Cortex of kidney (tissue), 1 donor: ENCODE data around the gene LCLAT1.
"Not testable (repeated sequence)": the region's sequence is repeated elsewhere in the genome, so short reads cannot be mapped to it uniquely, and the experiment has no call there.

ENCODE experiments used
- DNase-seq: peaks from one replicate; lab custom pipeline; 2025; lab: John Stamatoyannopoulos, UW

LCLAT1 gene

DNA sequence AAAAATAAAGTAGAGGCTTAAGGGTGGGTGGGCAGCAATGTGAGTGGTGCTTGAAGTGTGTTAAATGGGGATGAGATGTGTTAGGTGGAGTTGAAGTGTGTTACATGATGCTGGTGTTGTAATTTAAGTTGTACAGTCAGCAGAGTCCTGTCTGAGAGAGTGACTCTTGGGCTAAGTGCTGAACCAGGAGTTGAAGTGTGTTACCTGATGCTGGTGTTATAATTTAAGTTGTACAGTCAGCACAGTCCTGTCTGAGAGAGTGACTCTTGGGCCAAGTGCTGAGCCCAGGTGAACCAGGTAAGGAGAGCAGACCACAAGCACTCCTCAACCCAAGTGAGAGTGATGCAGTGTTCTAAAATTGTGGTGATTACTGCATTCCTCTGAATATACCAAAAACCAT is 40.6 kb downstream of the LCLAT1 start:
- DNase-seq: no peak

DNA sequence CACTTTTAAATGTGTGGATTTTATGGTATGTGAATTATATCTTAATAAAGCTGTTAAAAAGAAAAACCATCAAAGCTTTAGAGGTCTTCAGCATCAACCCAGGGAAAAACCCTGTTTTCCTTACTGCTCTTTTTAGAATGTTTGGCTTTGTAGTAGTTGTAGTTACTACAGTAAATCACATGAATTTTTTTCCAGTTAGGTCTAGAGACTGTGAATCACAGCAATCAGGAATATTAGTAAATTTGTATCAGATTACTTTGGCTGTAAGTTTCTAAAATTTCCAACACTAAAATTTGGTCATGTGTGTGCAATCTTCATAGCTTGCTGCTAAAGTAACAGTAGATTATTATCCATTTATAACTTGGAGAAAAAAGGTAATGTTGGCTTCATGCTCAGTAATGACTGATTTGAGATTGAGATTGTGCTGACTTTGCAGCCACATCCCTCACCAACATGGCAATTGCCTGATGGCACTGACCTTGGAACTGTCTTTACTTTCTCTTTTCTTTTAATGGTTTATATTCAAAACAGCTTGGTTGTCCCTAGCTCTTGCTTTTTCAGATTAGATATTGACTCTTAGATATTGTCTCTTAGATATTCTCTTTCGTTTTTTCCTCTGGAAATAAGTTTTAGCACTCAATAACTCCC is 41.1 kb downstream of the LCLAT1 start:
- no peak for DNase-seq

DNA sequence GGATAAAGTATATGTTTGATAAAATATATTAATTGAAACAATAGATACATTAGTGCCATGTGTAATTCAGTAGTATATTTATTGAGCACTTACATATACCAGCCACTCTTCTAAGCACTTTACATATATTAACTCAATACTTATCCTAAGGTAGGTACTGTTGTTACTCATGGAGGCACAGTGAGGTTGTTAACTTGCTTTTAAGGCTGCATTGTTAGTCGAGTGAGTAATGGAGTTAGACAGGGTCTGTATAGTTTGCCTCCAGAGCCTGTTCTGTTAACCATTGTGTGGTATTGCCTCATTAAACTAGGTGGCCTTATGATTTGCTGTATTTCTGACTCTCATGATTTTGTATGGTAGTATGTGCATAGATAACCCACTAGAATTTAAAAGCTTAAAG is 44.2 kb downstream of the LCLAT1 start:
- no peak for DNase-seq

DNA sequence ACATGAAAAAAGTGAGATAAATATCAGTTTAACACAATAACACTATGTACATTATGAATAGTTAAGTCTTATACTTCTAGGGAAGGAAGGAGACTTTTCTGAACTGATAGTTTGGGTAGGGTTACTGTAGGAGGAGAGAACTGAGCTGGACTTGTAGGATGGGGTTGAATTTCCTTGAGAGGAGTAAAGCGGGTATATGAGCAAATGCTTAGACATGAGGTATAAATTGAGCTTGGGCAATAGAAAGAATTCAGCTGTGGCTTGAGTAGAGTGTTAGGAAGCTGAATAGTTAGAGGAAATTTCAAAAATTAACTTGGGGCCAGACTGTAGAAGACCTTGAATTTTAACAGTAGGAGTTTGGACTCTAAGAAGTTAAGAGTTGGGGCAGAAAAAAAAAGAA is 45.1 kb downstream of the LCLAT1 start:
- DNase-seq: no peak

DNA sequence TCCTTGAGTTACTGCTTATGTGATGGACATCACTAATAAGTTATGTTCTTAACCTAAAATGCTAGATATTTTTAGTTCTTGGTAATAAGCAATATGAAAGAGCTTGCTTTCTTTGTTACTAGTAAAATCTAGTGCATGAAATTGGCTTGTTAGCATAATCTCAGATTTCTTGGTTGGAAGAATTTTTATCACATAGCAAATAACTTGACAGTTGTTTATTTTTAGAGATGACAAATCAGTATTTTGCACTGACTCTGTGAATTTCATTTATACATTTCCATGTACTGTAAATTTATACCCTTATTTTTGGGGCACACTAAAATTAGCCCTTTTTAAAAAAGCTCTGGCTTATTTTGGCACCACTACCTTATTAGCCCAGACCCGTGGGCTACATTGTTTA is 45.6 kb downstream of the LCLAT1 start:
- no peak for DNase-seq

DNA sequence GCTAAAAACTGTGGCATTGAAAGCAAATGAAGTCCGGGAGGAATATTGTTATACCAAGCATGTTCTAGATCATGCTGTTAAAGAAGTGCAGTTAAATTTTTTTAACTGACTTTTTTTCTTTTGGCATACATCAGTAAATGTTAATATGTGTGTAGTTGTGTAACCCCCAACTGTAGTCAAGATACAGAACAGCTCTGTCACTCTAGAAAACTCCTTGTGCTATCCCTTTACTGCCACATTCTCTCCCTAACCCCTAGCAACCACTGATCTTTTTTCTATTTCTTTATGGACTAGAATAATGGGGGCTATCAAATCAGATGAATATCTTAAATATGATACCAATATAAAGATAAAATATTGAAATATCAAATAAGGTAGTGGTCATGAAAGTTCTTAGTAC is 46.4 kb downstream of the LCLAT1 start:
- no peak for DNase-seq

DNA sequence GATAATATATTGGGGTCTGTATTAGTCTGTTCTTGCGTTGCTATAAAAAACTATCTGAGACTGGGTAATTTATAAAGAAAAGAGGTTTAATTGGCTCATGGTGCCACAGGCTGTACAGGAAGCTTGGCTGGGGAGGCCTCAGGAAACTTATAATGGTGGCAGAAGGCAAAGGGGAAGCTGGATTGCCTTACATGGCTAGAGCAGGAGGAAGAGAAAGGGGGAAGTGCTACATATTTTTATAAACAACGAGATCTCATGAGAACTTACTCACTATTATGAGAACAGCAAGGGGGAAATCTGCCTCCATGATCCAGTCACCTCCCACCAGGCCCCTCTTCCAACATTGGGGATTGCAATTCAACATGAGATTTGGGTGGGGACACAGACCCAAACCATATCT is 48.9 kb downstream of the LCLAT1 start:
- not testable (repeated sequence) for DNase-seq

DNA sequence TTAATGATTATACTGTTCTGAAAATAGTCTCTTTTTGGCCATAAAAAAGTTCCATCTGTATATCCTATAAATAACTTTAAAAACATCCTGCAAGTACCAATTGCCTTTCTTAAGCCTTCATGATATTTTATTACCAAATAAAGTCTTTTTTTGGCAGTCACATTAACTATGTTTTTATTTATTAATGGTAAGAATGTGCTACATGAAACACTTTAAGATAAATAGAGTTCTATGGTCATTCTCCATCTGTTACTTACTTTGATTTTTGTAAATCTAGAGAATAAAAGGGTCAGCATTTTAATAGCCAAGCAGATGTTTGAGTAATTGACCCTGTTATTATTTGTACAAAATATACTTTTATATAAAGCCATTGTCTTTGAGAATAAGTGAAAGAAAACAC is 52.6 kb downstream of the LCLAT1 start:
- no peak for DNase-seq

DNA sequence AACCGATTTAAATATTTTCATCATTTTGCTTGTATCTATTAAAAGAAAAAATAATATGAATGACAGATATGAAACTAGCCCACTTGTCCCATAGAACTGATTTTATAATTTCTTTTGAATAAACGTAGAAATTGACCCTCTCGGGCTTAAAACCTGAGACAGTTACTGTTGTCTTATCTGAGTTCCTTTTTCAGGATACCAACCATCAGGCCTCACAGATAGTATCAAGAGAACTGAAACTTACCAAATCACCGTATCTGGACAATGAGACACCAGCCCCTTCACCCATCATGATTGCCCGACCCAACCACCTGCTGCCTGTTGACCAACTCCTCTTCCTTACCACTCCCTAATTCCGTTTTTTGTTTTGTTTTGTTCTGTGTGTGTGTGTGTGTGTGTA is 53.7 kb downstream of the LCLAT1 start:
- DNase-seq: no peak

DNA sequence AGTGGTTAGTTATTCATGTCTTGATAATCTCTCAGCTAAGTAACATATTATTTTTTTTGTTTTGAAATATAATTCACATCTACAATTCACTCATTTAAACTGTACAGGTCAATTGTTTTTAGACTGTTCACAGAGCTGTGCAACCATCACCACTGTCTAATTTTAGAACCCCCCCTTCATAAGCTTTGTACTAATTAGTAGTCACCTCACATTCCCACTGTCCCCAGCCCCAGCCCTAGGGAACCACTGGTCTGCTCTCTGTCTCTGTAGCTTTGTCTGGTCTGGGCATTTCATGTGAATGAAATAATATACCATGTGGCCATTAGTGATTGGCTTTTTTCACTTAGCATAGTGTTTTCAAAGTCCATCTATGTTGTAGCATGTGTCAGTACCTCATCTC is 55.3 kb downstream of the LCLAT1 start:
- no peak for DNase-seq

DNA sequence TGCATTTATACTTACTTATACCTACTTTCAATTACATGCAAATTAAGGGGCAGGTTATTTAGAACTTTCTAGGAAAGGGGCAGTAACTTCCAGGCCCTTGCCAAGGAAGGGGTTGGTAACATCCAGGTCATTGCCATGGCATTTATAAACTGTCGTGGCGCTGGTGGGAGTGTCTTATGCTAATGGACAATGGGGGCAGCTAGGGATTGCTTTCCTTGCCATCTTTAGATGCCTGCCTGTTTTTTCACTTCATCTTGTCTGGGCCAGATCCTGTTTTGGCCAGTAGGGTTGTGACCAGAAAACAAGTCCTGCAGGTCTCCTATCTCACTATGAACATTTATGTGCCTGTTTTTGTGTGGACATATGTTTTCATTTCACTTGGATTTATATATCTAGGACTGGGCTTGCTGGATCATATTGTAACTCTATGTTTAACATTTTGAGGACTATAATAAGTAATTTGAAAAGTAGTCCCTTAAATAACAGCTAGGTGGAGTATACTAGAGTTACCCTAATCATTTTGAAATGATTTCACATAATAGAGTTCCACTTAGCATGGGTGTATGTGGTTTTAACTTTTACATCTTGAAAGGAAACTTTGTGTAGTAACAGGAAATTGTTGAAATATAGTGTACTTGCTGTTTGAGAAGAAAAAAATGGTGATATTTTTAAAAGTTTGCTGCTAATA is 56.1 kb downstream of the LCLAT1 start:
- DNase-seq: no peak

DNA sequence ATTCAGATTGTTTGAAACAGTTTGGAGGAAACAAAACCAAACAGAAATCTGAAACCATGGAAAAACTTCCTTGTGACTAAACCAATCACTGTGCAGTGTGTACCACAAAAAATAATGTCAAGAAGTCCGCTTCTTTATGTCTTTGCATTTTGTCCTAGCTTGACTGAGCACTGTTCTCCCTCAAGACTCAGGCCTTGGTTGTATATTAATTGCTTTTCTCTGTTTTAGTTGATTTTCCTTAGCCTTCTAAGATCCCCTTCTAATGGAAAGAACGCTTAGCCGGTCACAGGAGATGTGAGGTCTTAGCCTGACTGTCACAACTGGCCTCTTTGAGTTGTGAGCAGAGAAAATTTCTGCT is 56.6 kb downstream of the LCLAT1 start:
- DNase-seq: no peak

DNA sequence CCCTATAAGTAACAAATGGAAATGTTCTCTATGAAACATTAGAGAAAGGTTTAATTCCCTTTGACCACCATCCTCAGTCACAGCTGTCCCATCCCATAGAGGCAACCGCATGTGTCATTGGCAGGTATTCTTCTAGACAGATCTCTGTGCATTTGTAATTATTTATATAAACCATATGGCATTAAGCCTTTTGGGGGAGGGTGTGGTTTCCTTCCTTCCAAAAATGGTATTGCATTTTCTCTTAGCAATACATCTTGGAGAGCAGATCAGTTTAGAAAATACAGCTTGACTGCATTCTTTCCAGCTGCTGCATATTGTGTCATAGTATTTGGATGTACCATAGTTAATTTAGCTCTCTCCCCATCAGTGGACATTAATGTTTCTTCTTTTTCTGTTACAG is 57.7 kb downstream of the LCLAT1 start:
- DNase-seq: no peak

DNA sequence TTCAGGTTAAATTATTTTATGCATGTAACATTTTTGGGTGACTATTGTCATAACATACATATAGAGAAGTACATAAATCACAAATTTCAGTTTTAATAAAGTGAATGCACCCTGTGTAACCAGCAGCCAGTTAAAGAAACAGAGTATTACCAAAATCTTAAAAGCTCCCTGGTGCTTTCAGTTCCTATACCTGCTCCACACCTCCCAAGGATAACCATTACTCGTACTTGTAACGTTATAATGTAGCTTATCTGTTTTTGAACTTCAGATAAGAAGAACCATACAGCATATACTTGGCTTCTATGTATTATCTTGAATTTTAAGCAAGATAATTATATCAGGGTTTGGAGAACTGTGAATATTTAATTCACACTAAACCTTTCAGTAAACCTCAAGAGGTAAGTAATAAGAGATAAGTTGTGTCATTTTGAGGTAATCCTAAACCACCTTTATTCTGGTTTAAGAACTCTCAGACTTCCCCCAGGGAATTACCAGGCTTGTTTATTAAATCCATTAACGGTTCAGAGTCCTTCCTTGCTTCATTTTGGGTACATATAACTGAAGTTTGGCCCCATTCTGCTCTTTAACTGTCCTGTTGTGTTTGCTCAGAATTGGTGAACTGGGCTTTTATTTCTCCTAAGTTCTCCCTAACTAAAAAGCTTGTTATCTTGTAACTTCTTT is 58.6 kb downstream of the LCLAT1 start:
- no peak for DNase-seq

DNA sequence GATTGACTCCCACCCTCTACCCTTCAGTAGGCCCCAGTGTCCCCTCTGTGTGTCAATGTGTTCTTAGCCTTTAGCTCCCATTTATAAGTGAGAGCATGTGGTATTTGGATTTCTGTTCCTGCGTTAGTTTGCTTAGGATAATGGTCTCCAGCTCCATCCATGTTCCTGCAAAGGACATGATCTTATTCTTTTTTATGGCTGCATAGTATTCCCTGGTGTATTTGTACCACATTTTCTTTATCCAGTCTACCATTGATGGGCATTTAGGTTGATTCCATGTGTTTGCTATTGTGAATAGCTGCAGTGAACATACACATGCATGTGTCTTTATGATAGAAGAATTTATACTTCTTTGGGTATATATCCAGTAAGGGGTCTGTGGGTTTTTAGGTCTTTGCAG is 60.4 kb downstream of the LCLAT1 start:
- not testable (repeated sequence) for DNase-seq

DNA sequence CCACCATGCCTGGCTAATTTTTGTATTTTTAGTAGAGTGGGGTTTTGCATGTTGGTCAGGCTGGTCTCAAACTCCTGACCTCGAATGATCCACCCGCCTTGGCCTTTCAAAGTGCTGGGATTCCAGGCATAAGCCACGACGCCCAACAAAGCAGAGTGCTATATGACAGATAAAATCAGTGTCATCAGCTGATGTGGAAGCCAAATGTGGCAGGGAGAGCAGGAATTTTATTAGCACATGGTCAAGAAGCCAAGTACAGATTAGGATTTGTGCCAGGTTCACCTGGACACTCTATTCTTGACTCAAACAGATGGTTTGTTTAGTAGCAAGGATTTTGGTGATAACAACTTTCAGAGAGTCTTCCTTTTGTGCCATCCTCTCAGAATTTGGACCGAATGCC is 62.7 kb downstream of the LCLAT1 start:
- DNase-seq: no peak

DNA sequence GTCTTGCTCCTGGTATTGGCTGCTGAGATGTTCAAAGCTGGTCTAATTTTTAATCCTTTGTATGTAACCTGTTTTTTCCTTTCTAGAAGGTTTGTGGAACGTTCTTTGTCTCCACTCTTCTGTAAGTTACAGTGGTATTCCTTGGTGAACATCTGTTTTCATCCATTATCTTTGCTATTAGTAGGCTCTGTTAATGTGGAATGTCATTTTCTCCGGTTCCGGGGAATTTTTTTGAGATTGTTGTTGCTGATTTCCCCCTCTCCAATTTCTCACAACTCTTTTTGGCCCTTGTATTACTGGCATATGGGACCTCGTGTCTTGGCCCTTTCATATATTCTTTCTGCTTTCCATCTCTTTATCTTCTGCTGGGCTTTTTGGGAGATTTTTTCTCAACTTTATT is 63.4 kb downstream of the LCLAT1 start:
- DNase-seq: no peak

DNA sequence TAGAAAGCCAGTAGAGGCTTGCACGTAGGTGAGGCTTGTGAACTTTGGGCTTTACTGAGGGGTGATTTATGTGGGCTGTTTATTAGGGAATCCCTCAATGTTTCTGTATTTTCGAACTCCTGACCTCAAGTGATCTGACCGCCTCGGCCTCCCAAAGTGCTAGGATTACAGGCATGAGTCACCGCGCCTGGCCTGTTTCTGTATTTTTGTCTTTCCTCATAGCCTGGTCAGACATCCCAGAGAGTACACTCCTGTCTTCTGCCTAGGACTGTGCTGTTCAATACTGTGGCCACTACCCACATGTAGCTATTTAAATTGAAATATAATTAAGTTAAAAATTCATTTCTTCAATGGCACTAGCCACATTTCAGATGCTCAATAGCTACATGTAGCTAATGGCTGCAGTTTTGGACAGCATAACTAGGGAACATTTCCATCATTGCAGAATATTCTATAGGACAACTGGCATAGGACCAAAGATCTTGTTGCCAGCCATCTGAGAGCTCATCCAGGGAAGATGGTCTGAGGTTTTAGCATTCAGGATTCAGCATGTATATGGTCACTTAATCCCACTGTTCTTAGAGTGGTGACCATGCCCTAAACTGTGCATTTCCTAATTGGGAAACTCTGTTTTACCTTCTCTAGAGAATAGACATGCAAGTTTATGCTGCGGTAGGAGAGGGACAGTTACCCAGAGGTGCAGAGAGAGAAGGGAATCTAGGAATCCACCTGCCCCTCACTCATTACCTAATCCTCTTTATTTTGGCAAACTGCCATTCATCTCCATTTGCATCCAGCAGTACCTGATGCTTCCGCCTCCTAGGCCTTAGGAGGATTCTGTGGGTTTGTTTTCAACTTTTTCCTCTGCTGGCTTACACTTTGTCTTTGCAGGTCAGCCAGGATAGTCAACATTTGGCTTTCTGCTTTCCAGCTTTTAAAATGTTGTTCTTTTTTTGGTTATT is 64.4 kb downstream of the LCLAT1 start:
- DNase-seq: no peak

DNA sequence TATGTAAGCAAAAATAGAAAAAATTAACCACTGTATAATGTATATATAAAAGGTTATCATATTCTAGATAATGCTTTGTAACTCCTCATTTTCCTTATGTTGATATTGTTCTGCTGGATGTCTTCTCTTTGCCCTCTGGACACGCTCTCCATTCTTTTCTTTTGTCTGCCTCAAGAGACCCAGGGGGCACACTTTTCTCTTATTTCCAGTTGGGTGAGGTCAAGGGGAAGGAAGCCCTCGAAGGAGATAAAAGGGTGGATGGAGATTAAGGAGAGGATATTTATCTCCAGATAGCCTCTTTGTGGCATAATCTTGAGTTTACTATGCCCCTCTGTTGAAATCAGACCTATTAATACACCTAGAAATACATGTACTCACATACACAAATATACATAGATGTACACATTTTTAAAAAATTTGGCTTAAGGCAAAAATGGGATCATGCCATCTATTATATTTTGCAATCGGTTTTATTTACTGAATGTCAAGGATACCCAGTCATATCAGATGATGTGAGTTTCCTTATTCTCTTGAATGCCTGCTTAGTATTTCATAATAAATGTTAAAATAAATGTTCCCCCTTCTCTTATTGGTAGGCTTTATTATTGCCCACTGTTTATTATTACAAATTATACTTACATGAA is 65.3 kb downstream of the LCLAT1 start:
- DNase-seq: no peak

DNA sequence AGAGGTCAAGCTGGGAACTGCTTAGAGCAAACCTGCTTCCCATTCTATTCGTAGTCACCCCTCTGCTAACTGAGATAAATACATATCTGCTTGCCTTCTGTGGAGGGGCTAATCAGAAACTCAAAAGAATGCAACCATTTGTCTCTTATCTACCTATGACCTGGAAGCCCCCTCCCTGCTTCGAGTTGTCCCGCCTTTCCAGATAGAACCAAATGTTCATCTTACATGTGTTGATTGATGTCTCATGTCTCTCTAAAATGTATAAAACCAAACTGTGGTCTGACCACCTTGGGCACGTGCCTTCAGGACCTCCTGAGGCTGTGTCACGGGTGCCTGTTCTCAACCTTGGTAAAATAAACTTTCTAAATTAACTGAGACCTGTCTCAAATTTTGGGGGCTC is 66.6 kb downstream of the LCLAT1 start:
- DNase-seq: not testable (repeated sequence)

DNA sequence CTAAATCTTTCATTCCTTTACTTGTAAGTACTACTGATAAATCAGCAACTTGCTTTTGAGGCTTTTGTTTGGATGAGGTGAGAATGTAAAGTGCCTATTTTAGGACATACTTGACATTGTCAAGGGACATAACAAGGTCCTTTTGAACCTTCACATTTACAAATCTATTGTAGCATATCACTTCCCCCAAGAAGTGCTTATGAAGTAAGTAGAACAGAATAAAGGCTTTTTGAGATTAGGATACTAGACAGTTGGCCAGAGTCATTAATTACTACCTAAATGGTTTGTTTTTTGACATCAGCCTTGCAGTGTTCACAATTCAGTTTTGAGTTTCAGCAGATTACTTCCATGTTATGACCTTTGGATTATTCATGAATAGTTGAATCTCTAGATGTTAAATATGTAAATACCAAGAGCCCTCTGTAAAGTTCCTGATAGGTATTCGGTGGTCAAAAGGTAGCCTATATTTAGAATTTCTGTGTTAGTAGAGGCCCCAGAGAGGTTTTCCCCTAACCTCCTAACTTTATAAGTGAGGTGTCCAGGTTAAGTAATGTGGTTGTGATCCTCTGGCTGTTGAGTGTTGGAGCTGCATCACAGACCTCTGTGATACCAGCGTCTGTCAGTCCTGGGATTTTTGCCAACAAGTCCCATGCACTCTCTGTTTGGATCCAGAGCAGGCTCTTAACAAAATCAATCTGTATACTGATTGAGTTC is 67.2 kb downstream of the LCLAT1 start:
- DNase-seq: no peak
